Forelimb muscle (tissue), 1 donor: ENCODE results near the gene ADCK2. TPM values are rescaled to one million over a fixed set of nuclear protein-coding genes. Genes with fewer than 3 reads are reported as not detected.
"Not testable (repeated sequence)": the region's sequence is repeated elsewhere in the genome, so short reads cannot be mapped to it uniquely, and the experiment has no call there.

ENCODE experiments used
- DNase-seq: peaks from one replicate; pipeline ENCODE4 v3.0.0-alpha.2; 2013; ENCODE audit warnings: low read depth
- polyA plus RNA-seq: library from polyadenylated mRNA; unstranded; fragments of 120-200 nt; gene quantifications from one replicate; pipeline ENCODE4 v1.2.1, GENCODE V29; 2013; ENCODE audit not compliant: insufficient read length

Gene ADCK2, protein sequence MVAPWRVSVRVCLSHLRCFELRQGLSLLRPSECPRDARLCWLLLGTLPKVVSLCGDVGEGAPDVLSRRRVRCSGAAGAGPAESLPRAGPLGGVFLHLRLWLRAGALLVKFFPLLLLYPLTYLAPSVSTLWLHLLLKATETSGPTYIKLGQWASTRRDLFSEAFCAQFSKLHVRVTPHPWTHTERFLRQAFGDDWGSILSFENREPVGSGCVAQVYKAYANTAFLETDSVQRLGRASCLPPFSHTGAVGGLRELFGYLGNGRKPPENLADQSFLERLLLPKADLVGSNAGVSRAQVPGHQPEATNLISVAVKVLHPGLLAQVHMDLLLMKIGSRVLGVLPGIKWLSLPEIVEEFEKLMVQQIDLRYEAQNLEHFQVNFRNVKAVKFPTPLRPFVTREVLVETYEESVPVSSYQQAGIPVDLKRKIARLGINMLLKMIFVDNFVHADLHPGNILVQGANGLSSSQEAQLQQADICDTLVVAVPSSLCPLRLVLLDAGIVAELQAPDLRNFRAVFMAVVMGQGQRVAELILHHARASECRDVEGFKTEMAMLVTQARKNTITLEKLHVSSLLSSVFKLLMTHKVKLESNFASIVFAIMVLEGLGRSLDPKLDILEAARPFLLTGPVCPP
- polyA plus RNA-seq: 10.1 TPM

DNA sequence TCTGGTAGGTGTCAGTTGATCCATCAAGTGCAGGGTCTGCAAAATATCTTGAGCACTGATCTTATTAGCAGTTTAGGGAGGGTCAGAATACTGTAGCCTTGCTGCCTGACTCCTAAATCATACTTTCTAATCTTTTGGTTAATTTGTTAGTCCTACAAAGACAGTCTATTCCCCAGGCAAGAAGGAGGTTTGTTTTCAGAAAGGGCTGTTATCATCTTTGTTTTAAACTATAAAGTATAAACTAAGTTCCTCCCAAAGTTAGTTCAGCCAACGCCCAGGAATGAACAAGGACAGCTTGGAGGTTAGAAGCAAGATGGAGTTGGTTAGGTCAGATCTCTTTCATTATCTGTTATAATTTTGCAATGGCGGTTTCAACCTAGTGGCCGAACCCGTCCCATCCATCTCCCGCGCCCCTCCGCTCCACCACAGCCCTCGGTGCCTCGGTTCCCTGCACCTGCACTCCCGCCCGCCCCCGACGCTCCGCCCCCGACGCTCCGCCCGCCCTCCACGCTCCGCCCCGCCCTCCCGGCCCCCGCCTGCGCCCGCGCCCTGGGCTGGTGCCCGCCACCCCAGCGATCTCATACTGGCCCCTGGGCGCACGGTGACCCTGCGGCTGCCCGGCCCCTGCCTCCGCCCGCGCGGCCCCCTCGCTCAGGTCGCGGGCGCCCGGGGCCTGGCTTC lies at the start of gene ADCK2:
Gene ADCK2 (plus strand): TSS at position 564 of the 681 bp plus-strand sequence. CDS start 386 bp downstream, outside the sequence.
- no peak for DNase-seq

- DNase-seq: peak; percentile 89
Measured at GRCh38 chr7:140623980-140624379, 48.8 kb upstream of the ADCK2 start.

GRCh38 chr7:140624392-140625191 lies 48.2 kb upstream of the ADCK2 start:
- no peak for DNase-seq

- not testable (repeated sequence) for DNase-seq
Measured at GRCh38 chr7:140625192-140625558, 47.6 kb upstream of the ADCK2 start.

GRCh38 chr7:140625908-140626868 lies 46.6 kb upstream of the ADCK2 start:
- peak; percentile 98 for DNase-seq

GRCh38 chr7:140631021-140631420 lies 41.7 kb upstream of the ADCK2 start:
- DNase-seq: no peak

DNA sequence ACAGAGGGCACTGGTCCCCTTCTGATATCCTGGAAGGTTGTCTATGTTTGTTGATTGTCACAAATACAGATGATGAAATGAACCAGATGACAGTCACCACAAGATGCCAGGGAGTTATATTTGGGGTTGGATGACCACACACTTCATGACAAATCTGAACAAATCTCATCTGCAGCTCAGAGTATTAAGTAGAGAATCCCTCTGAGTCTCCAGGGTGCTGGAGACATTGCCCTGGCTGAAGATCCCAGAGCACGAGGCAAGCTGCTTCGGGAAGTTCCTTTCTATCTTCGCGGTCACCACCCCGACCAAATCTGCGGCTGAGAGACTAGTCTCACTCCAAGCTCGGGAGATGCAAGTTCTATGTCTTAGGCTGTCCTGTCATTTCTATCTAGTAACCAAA lies 41.1 kb upstream of the ADCK2 start:
- no peak for DNase-seq

GRCh38 chr7:140635345-140635744 lies 37.4 kb upstream of the ADCK2 start:
- no peak for DNase-seq

GRCh38 chr7:140635816-140636215 lies 36.9 kb upstream of the ADCK2 start:
- DNase-seq: no peak

GRCh38 chr7:140637400-140637799 lies 35.3 kb upstream of the ADCK2 start:
- DNase-seq: no peak

- DNase-seq: peak; percentile 84
Measured at GRCh38 chr7:140638173-140638791, 34.5 kb upstream of the ADCK2 start.

- DNase-seq: no peak
Measured at GRCh38 chr7:140639366-140640053, 33.2 kb upstream of the ADCK2 start.

GRCh38 chr7:140640060-140640637 lies 32.6 kb upstream of the ADCK2 start:
- no peak for DNase-seq

DNA sequence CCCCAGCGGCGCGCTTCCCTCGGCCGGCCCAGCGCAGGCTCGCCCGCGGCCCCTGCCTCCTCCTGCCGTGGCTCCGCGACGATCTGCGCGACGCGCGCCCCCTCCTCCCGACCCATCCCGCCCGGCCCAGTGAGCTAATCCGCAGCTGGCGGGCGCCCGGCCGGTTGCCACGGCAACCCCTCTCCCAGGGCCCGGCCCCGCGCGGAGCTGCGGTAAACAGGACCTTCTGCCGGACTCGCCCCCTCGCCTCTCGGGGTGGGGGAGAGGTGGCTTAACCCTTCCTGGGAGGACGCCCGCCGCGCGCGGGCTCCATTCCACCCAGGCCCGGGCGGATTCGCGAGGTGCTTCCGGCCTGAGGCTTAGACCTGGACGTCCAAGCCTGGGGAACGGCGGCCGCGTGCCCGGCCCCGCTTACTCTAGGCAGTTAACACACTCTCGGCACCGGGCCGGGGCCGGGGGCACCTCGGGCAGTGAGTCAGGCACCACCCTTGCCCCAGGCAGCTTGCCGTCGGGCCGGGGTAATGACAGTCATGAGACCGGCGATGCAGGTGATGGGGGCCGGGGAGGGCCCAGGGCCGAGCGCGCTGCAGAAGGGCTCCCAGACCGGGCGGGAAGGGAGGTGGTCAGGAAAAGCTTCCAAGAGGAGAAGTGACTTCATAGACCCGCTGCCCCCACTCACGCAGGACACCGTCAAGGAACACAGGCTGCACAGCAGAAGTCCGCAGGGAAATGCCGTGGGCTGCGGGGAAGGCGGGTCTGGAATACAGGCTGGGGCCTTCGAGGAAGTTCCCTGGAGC lies 31.8 kb upstream of the ADCK2 start, which contains the start of gene DENND2A:
Gene DENND2A (minus strand): TSS at position 87 of the 797 bp plus-strand sequence. CDS start 38,416 bp downstream, outside the sequence.
- DNase-seq: no peak

DNA sequence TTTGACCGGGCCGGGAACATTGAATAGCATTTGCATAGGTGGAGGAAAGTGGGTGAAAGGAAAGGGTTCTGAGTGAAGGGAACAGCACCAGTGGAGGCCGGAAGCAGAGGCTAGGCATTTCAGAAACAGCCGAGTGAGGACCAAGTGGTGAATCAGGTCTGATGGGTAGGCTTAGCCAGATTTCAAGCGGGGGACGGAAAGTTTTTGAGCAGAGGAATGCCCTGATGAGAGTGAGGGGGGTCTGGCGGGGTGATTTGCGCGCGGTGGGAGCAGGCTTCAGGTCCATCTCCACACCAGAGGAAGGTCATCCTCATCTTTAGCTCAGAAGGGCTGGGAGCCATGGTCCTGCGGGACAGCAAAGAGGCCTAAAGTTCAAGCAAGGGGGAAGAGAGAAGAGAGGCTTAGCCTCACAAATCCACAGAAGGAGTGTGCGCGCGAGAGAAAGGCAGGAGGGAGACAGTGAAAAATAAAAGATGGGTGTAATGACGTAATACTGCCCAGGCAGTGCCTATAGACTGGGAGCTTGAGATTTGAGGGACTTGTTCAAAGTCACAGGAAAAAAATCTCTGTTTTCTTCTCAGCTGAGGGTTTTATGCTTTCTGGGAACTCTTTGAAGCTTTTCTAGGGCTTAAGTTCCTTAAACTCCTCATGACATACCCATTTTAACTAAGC lies 31.1 kb upstream of the ADCK2 start:
- no peak for DNase-seq

- no peak for DNase-seq
Measured at GRCh38 chr7:140643416-140643815, 29.3 kb upstream of the ADCK2 start.

- not testable (repeated sequence) for DNase-seq
Measured at GRCh38 chr7:140644761-140645160, 28.0 kb upstream of the ADCK2 start.
